SKM-1 (cell line): Measurements from ENCODE around the gene NALCN.

ENCODE experiments used
- DNase-seq: peaks from one replicate; lab custom pipeline; 2025; ENCODE audit not compliant: unreplicated experiment; lab: John Stamatoyannopoulos, UW

The NALCN gene

DNA sequence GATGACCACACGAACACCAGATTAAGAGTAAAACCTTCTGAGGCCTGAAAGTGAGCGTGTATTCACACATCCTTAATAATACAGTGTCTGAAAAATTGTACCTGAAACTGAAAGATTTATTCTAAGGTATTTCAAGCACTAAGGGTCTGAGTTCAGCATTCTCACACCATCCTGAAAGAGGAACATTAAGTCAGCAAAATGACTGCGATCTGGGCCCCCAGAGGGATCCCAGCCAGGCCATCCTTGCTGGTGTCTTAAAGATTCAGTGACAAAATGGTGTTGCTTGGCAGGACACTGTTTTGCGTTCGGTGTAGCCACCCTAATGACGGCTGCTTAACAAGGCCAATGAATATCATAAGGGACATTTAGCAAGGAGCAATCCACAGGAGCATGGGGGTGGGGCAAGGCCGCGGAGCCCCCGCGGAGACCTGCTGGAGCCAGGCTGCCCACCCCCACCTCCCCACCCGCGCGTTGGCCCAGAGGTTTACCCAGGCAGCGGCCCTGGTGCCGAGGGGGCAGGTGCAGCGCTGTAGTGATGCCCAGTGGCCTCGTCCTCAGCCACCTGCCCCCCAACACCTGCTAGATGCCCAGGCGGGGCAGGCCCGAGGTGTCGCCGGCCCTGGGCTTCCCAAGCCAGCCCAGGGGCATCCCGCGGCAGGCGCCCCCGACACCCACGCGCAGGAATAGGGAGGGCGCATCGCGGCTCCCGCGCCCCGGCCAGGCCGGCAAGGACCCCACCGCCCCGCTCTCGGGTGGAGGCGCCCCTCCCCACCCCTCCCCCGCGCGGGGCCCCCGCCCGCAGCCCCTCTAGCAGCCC is 742 bp downstream of the NALCN start:
- no peak for DNase-seq

GRCh38 chr13:101412076-101412475 is 4.2 kb downstream of the NALCN start:
- no peak for DNase-seq

- DNase-seq, result no peak
These were observed 7.2 kb downstream of the NALCN start for GRCh38 chr13:101408992-101409656.

- DNase-seq, result no peak
These were observed 8.2 kb downstream of the NALCN start for GRCh38 chr13:101408154-101408553.

GRCh38 chr13:101406791-101407190 is 9.5 kb downstream of the NALCN start:
- no peak for DNase-seq

DNA sequence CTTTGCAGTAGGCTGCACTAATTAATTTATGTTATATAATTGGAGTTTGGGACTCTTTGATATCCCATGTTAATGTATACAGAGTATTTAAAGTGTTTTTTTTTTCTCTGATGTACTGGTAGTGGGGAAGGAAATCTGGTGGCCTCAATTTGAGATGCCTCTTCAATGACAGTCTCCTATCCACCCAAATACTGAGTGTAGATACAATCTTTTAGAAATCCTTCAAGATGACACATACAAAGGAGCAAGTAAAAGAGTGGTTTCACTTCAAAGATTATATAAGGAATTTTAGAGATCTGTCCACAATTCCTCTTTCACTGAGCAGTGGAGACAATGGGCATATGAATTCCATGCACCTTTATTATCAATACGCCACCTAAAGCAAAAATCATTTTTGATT is 15.1 kb downstream of the NALCN start:
- DNase-seq, result no peak

- no peak for DNase-seq
These were observed 16.9 kb downstream of the NALCN start for GRCh38 chr13:101399365-101399764.

DNA sequence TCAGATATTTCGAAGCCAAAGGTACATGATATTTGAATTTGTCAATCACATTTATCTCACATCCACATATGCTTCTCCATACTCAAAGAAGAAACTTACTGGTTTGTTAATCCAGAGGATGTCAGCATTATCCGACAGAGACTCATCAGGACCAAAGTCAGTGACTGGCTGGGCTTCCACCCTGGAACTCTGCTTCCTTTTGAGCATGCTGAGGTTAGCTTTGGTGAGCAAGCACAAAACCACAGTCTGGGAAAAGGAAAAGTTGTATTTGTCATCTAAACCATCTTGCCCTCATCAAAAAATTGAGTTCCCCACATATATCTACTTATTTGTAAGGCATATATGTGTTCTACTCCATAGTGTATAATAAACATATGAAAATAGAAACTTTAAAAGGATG is 17.4 kb downstream of the NALCN start:
- DNase-seq, result no peak

DNA sequence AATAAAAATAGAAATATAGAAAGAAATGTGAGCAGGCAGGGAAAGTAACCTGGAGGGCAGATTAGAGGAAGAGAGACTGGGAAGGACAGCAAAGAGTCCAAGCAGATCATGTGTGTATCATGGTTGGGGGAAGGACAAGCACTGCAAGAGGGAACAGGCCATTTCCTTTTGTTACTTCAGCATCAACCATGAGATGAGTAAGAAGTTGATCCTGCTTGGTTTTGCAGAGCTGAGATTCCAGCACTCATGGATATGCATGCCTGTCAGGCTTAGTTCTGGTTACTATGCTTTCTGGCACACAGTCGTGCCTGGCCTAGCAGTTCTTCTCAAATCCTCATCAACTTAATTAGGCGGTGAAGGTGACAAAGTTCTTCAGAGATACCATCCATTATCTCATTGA is 18.1 kb downstream of the NALCN start:
- DNase-seq, result no peak

DNA sequence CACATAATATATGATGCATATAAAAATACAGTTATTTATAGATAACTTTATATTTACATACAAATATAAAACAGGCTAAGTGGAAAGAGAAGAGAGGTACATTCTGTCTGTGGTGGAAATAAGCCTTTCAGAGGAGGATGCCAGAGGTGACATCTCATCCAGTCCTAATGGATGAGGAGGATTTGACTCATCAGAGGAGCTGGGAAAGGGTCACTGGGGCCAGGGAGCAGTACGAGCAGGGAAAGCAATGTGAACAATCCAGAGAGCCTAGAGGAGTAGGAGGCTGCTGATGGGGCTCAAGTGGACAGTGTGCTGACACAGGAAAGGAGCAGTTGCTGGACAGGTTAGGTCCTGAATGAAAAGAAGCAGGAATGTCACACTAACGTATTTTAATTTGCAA is 18.6 kb downstream of the NALCN start:
- no peak for DNase-seq

- no peak for DNase-seq
These were observed 21.7 kb downstream of the NALCN start for GRCh38 chr13:101394605-101395004.

DNA sequence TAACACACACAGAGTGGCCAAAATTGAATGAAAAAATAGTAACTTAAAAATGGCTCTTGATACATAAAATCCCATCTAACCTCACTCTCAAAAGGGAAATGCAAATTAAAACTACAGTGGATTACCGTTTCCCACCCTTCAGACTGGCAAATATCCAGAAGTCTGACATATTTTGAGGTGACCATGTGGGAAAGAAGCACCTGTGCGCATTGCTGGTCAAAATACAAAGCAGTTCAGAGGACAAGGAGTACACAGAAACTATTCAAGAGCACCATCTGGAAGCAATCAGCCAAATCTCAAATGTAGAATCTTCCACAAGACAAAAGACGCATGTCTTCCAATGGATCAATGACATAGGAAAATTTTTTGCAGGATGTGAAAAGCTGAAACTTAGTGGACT is 23.2 kb downstream of the NALCN start:
- no peak for DNase-seq

DNA sequence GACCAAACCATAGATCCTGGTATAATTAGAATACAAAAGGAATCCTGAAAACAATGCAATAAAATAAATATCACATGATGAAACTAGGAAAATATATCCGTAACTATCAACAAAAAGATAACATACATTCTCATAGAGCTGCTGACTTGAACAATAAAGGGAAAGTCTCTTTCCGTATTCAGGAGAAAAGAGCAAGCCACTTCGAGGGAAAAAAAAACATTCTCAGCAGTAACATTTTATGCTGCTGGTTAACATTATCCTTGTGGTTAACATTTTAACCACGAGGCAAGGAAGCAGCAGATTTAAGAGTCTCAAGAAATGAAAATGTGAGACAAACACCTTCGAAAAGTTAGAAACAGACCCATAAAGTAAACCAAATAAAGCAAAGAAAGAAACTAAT is 25.8 kb downstream of the NALCN start:
- no peak for DNase-seq

GRCh38 chr13:101384929-101385328 is 31.4 kb downstream of the NALCN start:
- no peak for DNase-seq

GRCh38 chr13:101383595-101383994 is 32.7 kb downstream of the NALCN start:
- DNase-seq, result no peak

GRCh38 chr13:101382701-101383100 is 33.6 kb downstream of the NALCN start:
- DNase-seq, result no peak

DNA sequence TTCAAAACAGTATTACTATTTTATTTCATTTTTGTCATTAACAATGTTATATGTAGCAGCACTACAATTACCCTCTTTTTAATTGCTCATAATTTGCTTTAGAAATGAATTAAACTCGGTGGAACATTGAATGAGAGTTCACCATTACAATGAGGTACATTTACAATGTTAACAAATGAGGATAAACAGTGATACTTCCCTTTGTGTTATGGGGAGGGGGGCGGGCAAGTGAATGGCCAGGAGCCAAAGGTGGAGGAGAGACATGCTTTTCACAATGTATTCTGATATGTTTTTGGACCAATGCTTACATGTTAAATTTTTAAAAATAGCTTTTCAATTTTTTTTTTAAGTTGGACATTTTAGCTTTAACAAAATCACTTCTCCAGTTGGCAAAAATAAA is 34.2 kb downstream of the NALCN start:
- DNase-seq, result no peak

DNA sequence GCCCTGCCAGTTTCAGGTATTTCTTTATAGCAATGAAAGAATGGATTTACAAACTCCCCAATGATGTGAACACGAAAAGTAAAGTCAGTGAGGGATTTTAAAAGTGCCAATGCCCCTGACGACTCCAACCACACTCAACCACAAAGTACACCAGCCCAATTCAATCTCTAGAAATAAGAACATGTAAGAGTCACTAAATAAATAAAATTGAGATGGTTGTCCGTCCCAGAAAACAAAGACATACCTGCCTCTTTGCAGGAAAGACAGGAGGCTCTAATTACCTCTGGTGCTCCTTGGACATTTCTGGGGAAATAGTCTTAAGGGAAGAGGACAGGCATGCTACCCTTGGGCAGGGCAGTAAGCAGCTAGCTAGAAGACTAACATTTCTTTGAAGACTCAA is 55.8 kb downstream of the NALCN start:
- DNase-seq, result no peak

GRCh38 chr13:101354895-101355294 is 61.4 kb downstream of the NALCN start:
- DNase-seq, result no peak

DNA sequence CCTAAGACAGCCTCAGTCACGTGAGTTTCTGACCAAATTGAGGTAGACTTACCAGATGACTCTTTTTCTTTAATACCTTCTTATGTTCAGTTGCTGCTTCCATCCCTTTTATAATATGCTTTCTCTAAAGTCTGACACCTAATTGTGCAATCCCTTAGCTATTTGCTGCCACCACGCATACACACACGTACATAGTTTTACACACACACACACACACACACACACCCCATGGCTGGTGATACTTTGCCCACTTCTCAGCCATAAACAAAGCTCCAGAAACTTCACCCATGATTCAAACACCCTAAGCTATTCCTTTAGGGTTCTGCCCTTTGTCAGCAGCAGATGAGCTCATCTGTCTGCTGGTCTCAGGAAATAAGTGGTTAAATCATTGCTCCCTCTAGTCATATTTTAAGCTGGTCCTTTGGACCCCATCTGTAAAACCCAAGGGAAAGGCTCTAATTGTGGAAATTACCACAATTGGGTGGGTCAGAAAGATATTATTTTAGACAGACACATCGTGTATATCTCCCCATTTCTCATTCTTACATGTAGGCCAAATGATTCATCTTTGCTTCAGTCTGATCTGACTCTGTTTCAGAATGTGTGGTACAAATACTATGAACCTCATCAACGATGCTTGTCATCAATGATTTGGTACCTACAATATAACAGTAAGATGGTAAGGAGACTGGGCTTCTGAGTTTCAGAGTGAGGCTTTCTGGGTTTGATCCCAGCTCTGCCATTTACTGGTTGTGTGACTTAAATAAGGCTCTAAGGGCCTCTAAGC is 69.2 kb downstream of the NALCN start:
- DNase-seq, result no peak

- DNase-seq, result no peak
These were observed 70.1 kb downstream of the NALCN start for GRCh38 chr13:101346161-101346560.
